Activated CD4-positive, alpha-beta T cell treated with anti-CD3 and anti-CD28 coated beads, Interleukin-2, amount 10 ng/mL, durations not matched to agents 7 days and 5 days (primary cell): Measurements from ENCODE around the gene KIAA1614. TPM values are rescaled to one million over a fixed set of nuclear protein-coding genes. Genes with fewer than 3 reads are reported as not detected.
"Not testable (repeated sequence)": the region's sequence is repeated elsewhere in the genome, so short reads cannot be mapped to it uniquely, and the experiment has no call there.

Experiments used
- CTCF ChIA-PET: fragments of 350-600 bp; sonication (Branson Sonifier 250); formaldehyde crosslinking; loops from one replicate; lab custom pipeline; 2021; ENCODE audit warnings: antibody characterized with exemption; lab: Charles Lee
- POLR2A ChIA-PET: fragments of 350-600 bp; sonication (Branson Sonifier 250); formaldehyde crosslinking; loops from one replicate; lab custom pipeline; 2021; ENCODE audit warnings: antibody characterized with exemption; lab: Charles Lee
- DNase-seq: peaks from one replicate; pipeline ENCODE4 v3.0.0-alpha.2; 2020
- H3K27ac Mint-ChIP-seq: one replicate; pipeline ENCODE4 v1.8.0; 2021; ENCODE audit warnings: mild to moderate bottlenecking, moderate library complexity, mixed read lengths
- H3K27me3 Mint-ChIP-seq: one replicate; pipeline ENCODE4 v1.8.0; 2021; ENCODE audit warnings: mixed read lengths
- H3K36me3 Mint-ChIP-seq: one replicate; pipeline ENCODE4 v1.8.0; 2021; ENCODE audit warnings: low read depth, mixed read lengths
- H3K4me1 Mint-ChIP-seq: one replicate; pipeline ENCODE4 v1.8.0; 2021; ENCODE audit warnings: mixed read lengths
- H3K4me3 Mint-ChIP-seq: one replicate; pipeline ENCODE4 v1.8.0; 2021; ENCODE audit warnings: mild to moderate bottlenecking, moderate library complexity, mixed read lengths
- H3K9me3 Mint-ChIP-seq: one replicate; pipeline ENCODE4 v1.8.0; 2021; ENCODE audit warnings: mixed read lengths
- total RNA-seq, 2 experiments: library from RNA; stranded (reverse); gene quantifications; one replicate each; pipeline ENCODE4 v1.2.3, GENCODE V29; 2021

The KIAA1614 gene
- total RNA-seq, 2 experiments from 2014 or later = 0.22 to 0.33 TPM

- Mint-ChIP-seq H3K36me3 (peaks cover 10% of the 10 kb centered on the region), H3K27ac (peak overlapping the region; percentile 69)
- CTCF ChIA-PET = interaction anchor here (1.0 kb wide), 1 partner anchor 8 kb away, joined by 3 read pairs; no protein-coding TSS in a partner anchor
Measured at GRCh38 chr1:180953291-180954004, 40.8 kb downstream of the KIAA1614 start.

GRCh38 chr1:180954005-180954800, 41.5 kb downstream of the KIAA1614 start:
- H3K9me3 Mint-ChIP-seq = no peaks in the 10 kb centered on the region
- no peak overlapping the region for H3K27ac Mint-ChIP-seq
- H3K27me3 Mint-ChIP-seq = no peaks in the 10 kb centered on the region
- peak overlapping the region; percentile 61 for H3K4me3 Mint-ChIP-seq
- H3K4me1 Mint-ChIP-seq = peaks cover 7% of the 10 kb centered on the region
- ChIA-PET POLR2A (no interaction called here), CTCF (interaction anchor here (1.0 kb wide), 1 partner anchor 8 kb away, joined by 3 read pairs; no protein-coding TSS in a partner anchor)
- peaks cover 9% of the 10 kb centered on the region for H3K36me3 Mint-ChIP-seq
- peak; percentile 65 for DNase-seq

More at GRCh38 chr1:180953291-180954004, 40.8 kb downstream of the KIAA1614 start:
- peak overlapping the region; percentile 67 for H3K4me3 Mint-ChIP-seq
- no peaks in the 10 kb centered on the region for H3K27me3 Mint-ChIP-seq
- H3K4me1 Mint-ChIP-seq = peaks cover 8% of the 10 kb centered on the region
- H3K9me3 Mint-ChIP-seq = peaks cover 4% of the 10 kb centered on the region
- no peak for DNase-seq
- POLR2A ChIA-PET = no interaction called here

GRCh38 chr1:180954801-180955165, 42.1 kb downstream of the KIAA1614 start:
- POLR2A ChIA-PET = no interaction called here
- no peak overlapping the region for H3K27ac Mint-ChIP-seq

GRCh38 chr1:180956028-180956640, 43.4 kb downstream of the KIAA1614 start:
- Mint-ChIP-seq H3K4me3 (no peak overlapping the region), H3K27ac (no peak overlapping the region), H3K4me1 (peaks cover 7% of the 10 kb centered on the region), H3K9me3 (no peaks in the 10 kb centered on the region), H3K27me3 (no peaks in the 10 kb centered on the region), H3K36me3 (peaks cover 19% of the 10 kb centered on the region)
- CTCF ChIA-PET = interaction anchor here (1.3 kb wide), 1 partner anchor 9 kb away, joined by 3 read pairs; no protein-coding TSS in a partner anchor
- no peak for DNase-seq
- POLR2A ChIA-PET = no interaction called here

More at GRCh38 chr1:180954801-180955165, 42.1 kb downstream of the KIAA1614 start:
- CTCF ChIA-PET = no interaction called here
- no peak for DNase-seq
- H3K27me3 Mint-ChIP-seq = no peaks in the 10 kb centered on the region
- peaks cover 7% of the 10 kb centered on the region for H3K4me1 Mint-ChIP-seq
- H3K4me3 Mint-ChIP-seq = peak overlapping the region; percentile 61
- peaks cover 9% of the 10 kb centered on the region for H3K36me3 Mint-ChIP-seq
- H3K9me3 Mint-ChIP-seq = no peaks in the 10 kb centered on the region

- H3K36me3 Mint-ChIP-seq = peaks cover 24% of the 10 kb centered on the region
- H3K9me3 Mint-ChIP-seq, DNase-seq, CTCF ChIA-PET, POLR2A ChIA-PET, H3K4me1 Mint-ChIP-seq, H3K27me3 Mint-ChIP-seq, H3K27ac Mint-ChIP-seq, H3K4me3 Mint-ChIP-seq: not testable (repeated sequence)
Measured at GRCh38 chr1:180959620-180960019, 46.9 kb downstream of the KIAA1614 start.

GRCh38 chr1:180961622-180962021, 48.9 kb downstream of the KIAA1614 start:
- POLR2A ChIA-PET = no interaction called here
- Mint-ChIP-seq H3K27ac (no peak overlapping the region), H3K27me3 (no peaks in the 10 kb centered on the region), H3K4me1 (no peaks in the 10 kb centered on the region), H3K4me3 (no peak overlapping the region), H3K9me3 (no peaks in the 10 kb centered on the region), H3K36me3 (peaks cover 27% of the 10 kb centered on the region)
- CTCF ChIA-PET = interaction anchor here (1.2 to 1.4 kb wide), 3 partner anchors 8 to 180 kb away, joined by 3 read pairs; no protein-coding TSS in a partner anchor
- DNase-seq = no peak

GRCh38 chr1:180962178-180962577, 49.5 kb downstream of the KIAA1614 start:
- no peak for DNase-seq
- H3K27me3 Mint-ChIP-seq = no peaks in the 10 kb centered on the region
- H3K4me3 Mint-ChIP-seq = no peak overlapping the region
- H3K36me3 Mint-ChIP-seq = peaks cover 27% of the 10 kb centered on the region
- ChIA-PET CTCF (interaction anchor here (1.2 to 1.4 kb wide), 3 partner anchors 9 to 180 kb away, joined by 3 read pairs; no protein-coding TSS in a partner anchor), POLR2A (no interaction called here)
- H3K4me1 Mint-ChIP-seq = no peaks in the 10 kb centered on the region
- H3K27ac Mint-ChIP-seq = no peak overlapping the region
- no peaks in the 10 kb centered on the region for H3K9me3 Mint-ChIP-seq

- Mint-ChIP-seq H3K4me1 (no peaks in the 10 kb centered on the region), H3K9me3 (no peaks in the 10 kb centered on the region), H3K27me3 (no peaks in the 10 kb centered on the region), H3K4me3 (no peak overlapping the region), H3K36me3 (peaks cover 21% of the 10 kb centered on the region), H3K27ac (no peak overlapping the region)
- POLR2A ChIA-PET = no interaction called here
- CTCF ChIA-PET = interaction anchor here (0.6 kb wide), 1 partner anchor 14 kb away, joined by 6 read pairs; no protein-coding TSS in a partner anchor
- no peak for DNase-seq
Measured at GRCh38 chr1:180964056-180964455, 51.4 kb downstream of the KIAA1614 start.

- H3K36me3 Mint-ChIP-seq = peaks cover 25% of the 10 kb centered on the region
- DNase-seq = no peak
- ChIA-PET CTCF (no interaction called here), POLR2A (no interaction called here)
- H3K4me3 Mint-ChIP-seq = no peak overlapping the region
- H3K9me3 Mint-ChIP-seq = no peaks in the 10 kb centered on the region
- no peak overlapping the region for H3K27ac Mint-ChIP-seq
- no peaks in the 10 kb centered on the region for H3K27me3 Mint-ChIP-seq
- H3K4me1 Mint-ChIP-seq = no peaks in the 10 kb centered on the region
Measured at GRCh38 chr1:180964595-180964994, 51.9 kb downstream of the KIAA1614 start.

- CTCF ChIA-PET = interaction anchor here (1.0 to 1.8 kb wide), 5 partner anchors 8 to 451 kb away, joined by 3 to 5 read pairs (median 3); no protein-coding TSS in a partner anchor
- no peaks in the 10 kb centered on the region for H3K27me3 Mint-ChIP-seq
- peaks cover 22% of the 10 kb centered on the region for H3K36me3 Mint-ChIP-seq
- DNase-seq = no peak
- no peaks in the 10 kb centered on the region for H3K9me3 Mint-ChIP-seq
- POLR2A ChIA-PET = no interaction called here
- H3K4me1 Mint-ChIP-seq = peaks cover 4% of the 10 kb centered on the region
- no peak overlapping the region for H3K4me3 Mint-ChIP-seq
- no peak overlapping the region for H3K27ac Mint-ChIP-seq
Measured at GRCh38 chr1:180966312-180966711, 53.6 kb downstream of the KIAA1614 start.

- no peaks in the 10 kb centered on the region for H3K27me3 Mint-ChIP-seq
- H3K4me3 Mint-ChIP-seq = no peak overlapping the region
- peak overlapping the region; percentile 7 for H3K27ac Mint-ChIP-seq
- ChIA-PET POLR2A (no interaction called here), CTCF (interaction anchor here (1.0 to 1.8 kb wide), 6 partner anchors 9 to 451 kb away, joined by 3 to 5 read pairs (median 3); no protein-coding TSS in a partner anchor)
- H3K9me3 Mint-ChIP-seq = no peaks in the 10 kb centered on the region
- peaks cover 23% of the 10 kb centered on the region for H3K36me3 Mint-ChIP-seq
- peaks cover 4% of the 10 kb centered on the region for H3K4me1 Mint-ChIP-seq
- no peak for DNase-seq
Measured at GRCh38 chr1:180966744-180967536, 54.2 kb downstream of the KIAA1614 start.

GRCh38 chr1:180967558-180967957, 54.9 kb downstream of the KIAA1614 start:
- no peak for DNase-seq
- no peaks in the 10 kb centered on the region for H3K27me3 Mint-ChIP-seq
- H3K36me3 Mint-ChIP-seq = peaks cover 27% of the 10 kb centered on the region
- H3K4me3 Mint-ChIP-seq = no peak overlapping the region
- ChIA-PET POLR2A (no interaction called here), CTCF (interaction anchor here (1.1 to 1.5 kb wide), 2 partner anchors 37 to 52 kb away, joined by 3 read pairs; no protein-coding TSS in a partner anchor)
- H3K27ac Mint-ChIP-seq = no peak overlapping the region
- H3K4me1 Mint-ChIP-seq = peaks cover 4% of the 10 kb centered on the region
- H3K9me3 Mint-ChIP-seq = no peaks in the 10 kb centered on the region
